ENCODE measurements around the gene IMMP2L.

The IMMP2L gene

GRCh38 chr7:111183321-111183720 is 379.0 kb downstream of the IMMP2L start:
- H3K4me3 ChIP-seq (ENCODE audit: low read depth, low read length): no peak overlapping the region
- in situ Hi-C loops (cut with HindIII; ENCODE audit: low sequenced_read_pairs): no loop called here
- TF ChIP-seq CTCF (IDR thresholded peaks at IDR 0.05; ENCODE audit: low read depth, low read length): no peak
- no peak for DNase-seq (ENCODE audit: low read depth, low spot score)

- no peak for TF ChIP-seq CTCF (IDR thresholded peaks at IDR 0.05; ENCODE audit: low read depth, low read length)
- no peak overlapping the region for H3K4me3 ChIP-seq (ENCODE audit: low read depth, low read length)
- DNase-seq (ENCODE audit: low read depth, low spot score): no peak
- in situ Hi-C loops (cut with HindIII; ENCODE audit: low sequenced_read_pairs): no loop called here
Observed at GRCh38 chr7:111180338-111180737, 382.0 kb downstream of the IMMP2L start.

- in situ Hi-C loops (cut with HindIII; ENCODE audit: low sequenced_read_pairs): no loop called here
- DNase-seq (ENCODE audit: low read depth, low spot score): no peak
- no peak overlapping the region for H3K4me3 ChIP-seq (ENCODE audit: low read depth, low read length)
- TF ChIP-seq CTCF (IDR thresholded peaks at IDR 0.05; ENCODE audit: low read depth, low read length): no peak
Observed at GRCh38 chr7:111175908-111176441, 386.3 kb downstream of the IMMP2L start.

GRCh38 chr7:111174510-111174909 is 387.8 kb downstream of the IMMP2L start:
- no peak overlapping the region for H3K4me3 ChIP-seq (ENCODE audit: low read depth, low read length)
- TF ChIP-seq CTCF (IDR thresholded peaks at IDR 0.05; ENCODE audit: low read depth, low read length): no peak
- DNase-seq (ENCODE audit: low read depth, low spot score): no peak
- in situ Hi-C loops (cut with HindIII; ENCODE audit: low sequenced_read_pairs): no loop called here

GRCh38 chr7:111173990-111174389 is 388.3 kb downstream of the IMMP2L start:
- H3K4me3 ChIP-seq (ENCODE audit: low read depth, low read length): no peak overlapping the region
- in situ Hi-C loops (cut with HindIII; ENCODE audit: low sequenced_read_pairs): no loop called here
- DNase-seq (ENCODE audit: low read depth, low spot score): no peak
- TF ChIP-seq CTCF (IDR thresholded peaks at IDR 0.05; ENCODE audit: low read depth, low read length): no peak

- TF ChIP-seq CTCF (IDR thresholded peaks at IDR 0.05; ENCODE audit: low read depth, low read length): no peak
- in situ Hi-C loops (cut with HindIII; ENCODE audit: low sequenced_read_pairs): no loop called here
- DNase-seq (ENCODE audit: low read depth, low spot score): no peak
- H3K4me3 ChIP-seq (ENCODE audit: low read depth, low read length): no peak overlapping the region
Observed at GRCh38 chr7:111173528-111173927, 388.8 kb downstream of the IMMP2L start.
